GM18498 (cell line): ENCODE results near the gene ATP6V0A4.
"Not testable (repeated sequence)": the region's sequence is repeated elsewhere in the genome, so short reads cannot be mapped to it uniquely, and the experiment has no call there.

Experiments
- ATAC-seq: cut with Tn5 transposase; IDR thresholded peaks from one replicate; pipeline ENCODE4 v1.9.1; 2021; ENCODE audit warnings: mild to moderate bottlenecking, moderate library complexity; ENCODE audit not compliant: unreplicated experiment

The ATP6V0A4 gene

GRCh38 chr7:138752518-138753149, 45.4 kb downstream of the ATP6V0A4 start:
- ATAC-seq, result peak; percentile 93

DNA sequence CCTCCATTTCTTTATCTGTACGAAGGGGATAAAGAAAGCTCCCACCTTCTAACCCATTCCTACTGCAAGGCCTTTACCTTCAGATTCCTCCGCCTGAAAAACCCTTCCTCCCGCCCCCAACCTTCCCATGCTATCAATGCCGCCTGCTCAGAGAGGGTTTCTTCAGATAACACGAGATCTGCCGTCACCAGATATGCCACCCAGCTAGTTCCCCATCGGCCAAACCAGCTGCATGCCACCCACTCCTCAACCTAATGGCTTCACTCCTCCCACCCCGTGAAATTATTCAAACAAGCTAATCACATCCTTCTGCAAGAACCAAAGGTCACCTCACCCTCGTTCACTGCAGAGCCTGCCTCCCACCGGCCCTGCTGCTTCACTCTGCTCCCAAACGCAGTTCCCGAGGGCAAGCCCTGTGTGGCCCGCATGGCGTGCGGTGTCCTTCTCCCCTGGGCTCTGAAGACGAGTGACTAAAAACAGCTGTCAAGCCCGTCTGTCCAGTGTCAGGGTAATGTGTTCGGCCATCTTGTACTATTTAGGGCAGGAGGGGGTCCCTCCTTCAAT, 47.0 kb downstream of the ATP6V0A4 start:
- ATAC-seq, result no peak

- ATAC-seq, result no peak
Measured at GRCh38 chr7:138750473-138750872, 47.5 kb downstream of the ATP6V0A4 start.

DNA sequence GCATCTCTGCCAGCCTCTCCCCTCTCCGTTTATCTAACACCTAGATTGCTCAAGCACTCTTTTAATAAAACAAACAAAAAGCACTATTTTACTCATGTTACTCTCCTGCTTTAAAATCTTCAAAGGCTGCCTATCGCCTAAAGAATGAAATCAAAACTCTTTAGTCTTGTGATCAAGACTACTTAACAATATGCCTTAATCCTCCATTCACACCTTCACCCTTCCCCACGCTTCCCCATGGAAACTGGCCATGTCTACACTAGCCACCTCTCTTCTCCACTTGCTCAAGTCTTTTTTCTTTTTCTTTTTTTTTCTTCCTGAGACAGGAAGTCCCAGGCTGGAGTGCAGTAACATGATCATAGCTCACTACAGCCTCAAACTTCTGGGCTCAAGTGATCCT, 48.0 kb downstream of the ATP6V0A4 start:
- ATAC-seq, result no peak

DNA sequence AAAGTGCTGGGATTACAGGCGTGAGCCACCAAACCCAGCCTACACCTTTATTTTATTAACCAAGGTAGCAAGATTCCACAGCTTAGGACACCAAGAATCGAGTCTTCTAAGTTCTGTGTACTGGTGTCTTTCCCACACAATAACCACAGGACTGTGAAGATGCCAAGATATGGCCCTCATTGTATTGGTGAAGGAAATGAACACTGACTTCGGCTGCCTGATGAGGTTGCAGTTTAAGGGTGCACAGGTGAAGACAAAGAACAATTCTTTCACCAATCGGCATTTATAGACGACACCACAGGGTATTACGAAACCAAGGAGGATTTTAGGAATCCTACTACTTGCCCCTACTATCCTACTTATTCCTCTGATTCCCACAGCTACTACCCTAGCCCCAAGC, 49.3 kb downstream of the ATP6V0A4 start:
- no peak for ATAC-seq

GRCh38 chr7:138746073-138746472, 51.9 kb downstream of the ATP6V0A4 start:
- no peak for ATAC-seq

DNA sequence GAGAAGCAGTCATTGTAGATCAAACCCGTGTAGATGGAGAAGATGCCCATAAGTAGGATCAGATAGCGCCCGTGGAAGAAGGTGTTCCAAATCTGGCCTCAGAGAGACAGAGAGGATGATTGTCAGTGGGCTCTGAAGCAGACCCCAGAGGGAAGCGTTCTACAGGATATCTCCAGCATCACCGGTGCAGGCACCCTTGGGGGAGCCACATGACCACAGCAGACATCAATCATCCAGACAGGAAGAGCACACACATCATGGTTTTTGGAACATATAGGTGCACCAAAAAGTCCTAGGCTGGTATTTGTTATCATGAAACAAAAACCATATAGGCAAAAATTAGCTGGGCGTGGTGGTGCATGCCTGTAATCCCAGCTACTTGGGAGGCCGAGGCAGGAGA, 52.8 kb downstream of the ATP6V0A4 start:
- no peak for ATAC-seq

- ATAC-seq, result no peak
Measured at GRCh38 chr7:138741453-138741735, 56.6 kb downstream of the ATP6V0A4 start.

GRCh38 chr7:138739859-138740258, 58.1 kb downstream of the ATP6V0A4 start:
- ATAC-seq, result no peak

DNA sequence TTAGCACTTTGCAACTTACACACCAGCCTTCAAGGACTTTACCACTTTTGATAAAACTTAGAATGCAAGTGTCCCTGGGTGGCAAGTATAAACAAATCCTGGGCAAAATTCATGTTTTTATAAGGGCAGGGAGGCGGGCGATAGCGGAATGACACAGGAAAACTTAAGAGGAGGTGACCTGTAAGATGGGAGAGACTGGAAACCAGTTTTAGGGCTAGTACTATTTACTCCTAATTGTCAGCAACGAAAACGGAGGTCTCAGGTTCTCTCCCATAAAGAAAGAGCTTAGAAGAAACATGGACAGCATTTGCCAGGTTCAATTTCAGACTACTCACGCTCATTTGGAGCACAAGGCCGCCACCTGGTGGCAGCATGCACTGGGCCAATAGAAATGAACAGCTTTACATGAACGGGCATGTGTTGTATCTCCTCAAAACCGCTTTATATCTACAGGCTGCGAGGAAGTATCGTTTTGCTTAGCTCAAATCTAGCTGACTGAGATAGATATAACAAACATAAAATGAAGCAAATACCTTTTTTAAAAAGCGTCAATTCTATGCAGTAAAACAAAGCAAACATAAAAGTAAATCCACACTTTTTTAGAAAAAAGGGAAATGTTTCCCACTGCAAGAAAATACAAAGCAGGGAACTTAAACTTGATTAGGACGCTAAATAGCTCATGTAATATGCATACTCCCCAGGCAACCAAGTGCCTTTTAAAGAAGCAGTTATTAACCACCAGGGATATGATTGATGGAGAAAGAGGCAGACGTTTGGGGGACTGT, 59.3 kb downstream of the ATP6V0A4 start:
- ATAC-seq, result peak; percentile 92

- ATAC-seq, result no peak
Measured at GRCh38 chr7:138738114-138738513, 59.9 kb downstream of the ATP6V0A4 start.

GRCh38 chr7:138735399-138735798, 62.6 kb downstream of the ATP6V0A4 start:
- ATAC-seq, result no peak

- ATAC-seq, result not testable (repeated sequence)
Measured at GRCh38 chr7:138731733-138732132, 66.3 kb downstream of the ATP6V0A4 start.

DNA sequence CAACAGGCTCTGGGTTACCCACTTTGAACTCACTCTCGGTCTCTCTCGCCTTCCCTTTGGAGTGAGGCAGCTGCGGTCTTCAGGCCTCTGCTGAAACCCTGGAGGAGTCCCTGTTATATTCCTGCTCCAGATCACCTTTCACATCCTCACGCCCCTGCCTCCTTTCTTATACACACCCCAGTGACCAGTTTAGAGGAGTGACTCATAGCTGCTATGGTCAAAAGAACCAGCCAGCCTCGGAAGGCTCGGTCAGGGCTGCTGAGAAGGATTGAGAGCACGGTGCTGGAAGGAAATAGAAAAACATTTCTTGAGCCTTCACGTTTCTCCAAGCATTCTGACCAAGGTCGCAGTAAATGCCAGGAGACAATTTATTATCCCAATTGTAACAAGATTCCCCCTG, 68.6 kb downstream of the ATP6V0A4 start:
- no peak for ATAC-seq

DNA sequence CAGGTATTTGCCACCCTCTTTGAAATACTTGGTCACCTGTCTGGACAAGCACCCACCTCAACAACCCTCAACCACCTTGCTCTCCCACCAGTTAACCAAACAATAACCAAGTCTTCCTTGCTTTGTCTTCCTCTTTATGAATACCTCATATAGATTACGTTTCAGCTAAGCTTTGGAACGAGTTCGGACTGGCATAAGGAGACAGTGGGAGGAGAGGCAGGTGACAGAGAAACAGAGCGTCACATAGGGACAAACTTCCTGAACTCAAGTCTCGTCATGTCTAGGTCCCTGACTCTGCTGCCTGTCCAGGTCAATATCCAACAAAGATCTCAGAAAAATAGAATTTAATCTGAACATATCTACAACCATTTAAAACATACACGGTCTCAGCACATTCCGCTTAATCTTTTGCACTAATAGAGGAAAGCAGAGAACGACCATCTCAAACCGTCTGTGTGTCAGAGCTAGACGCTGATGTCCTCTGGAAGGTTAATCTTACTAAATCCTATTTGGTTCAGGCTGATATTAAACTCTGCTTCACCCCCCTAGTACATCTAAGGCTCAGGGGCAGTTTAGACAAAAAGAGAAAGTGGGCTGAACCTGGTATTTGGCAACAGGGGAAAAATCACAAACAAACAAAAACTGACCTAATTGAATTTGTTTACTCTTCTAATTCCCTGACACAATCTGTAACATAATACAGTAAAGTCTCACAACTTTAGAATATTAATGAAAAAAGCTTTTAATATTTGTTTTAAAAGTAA, 70.5 kb downstream of the ATP6V0A4 start:
- no peak for ATAC-seq

DNA sequence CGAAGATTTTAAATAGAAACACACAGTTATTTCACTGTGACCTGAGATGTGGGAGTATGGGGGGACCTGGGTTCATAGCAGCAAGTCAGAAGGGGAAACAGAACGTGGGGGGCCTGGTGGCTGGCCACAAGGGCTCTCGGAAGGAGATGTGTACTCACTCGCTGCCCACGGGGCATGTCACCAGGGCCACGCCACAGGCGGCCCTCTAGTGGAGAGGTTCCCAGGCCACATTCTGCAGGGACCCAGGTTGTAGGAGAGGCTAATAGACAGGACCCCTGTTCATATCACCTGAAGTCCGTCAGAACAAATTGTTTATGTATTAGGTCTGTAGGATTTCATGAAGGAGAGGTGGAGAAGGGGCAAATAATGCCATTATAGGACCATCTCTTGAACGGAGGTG, 71.7 kb downstream of the ATP6V0A4 start:
- ATAC-seq, result no peak

DNA sequence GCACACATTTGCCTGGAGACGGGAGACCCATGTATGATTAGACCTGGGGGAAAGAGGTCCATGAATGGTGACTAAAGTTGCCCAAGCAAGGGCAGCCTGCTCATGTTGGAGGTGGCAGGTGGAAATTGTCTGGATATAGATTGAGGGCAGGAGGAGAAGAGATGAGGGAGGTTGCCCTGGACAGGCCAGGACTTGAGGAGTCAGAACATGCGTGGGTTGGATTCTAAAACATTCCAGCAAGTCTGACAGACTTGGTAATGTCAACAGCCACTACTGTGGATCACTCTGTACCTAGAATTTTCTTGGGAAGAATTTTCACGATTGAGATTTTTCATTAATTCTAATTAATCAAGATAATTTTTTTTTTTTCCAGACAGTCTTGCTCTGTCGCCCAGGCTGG, 77.7 kb downstream of the ATP6V0A4 start:
- ATAC-seq, result no peak

DNA sequence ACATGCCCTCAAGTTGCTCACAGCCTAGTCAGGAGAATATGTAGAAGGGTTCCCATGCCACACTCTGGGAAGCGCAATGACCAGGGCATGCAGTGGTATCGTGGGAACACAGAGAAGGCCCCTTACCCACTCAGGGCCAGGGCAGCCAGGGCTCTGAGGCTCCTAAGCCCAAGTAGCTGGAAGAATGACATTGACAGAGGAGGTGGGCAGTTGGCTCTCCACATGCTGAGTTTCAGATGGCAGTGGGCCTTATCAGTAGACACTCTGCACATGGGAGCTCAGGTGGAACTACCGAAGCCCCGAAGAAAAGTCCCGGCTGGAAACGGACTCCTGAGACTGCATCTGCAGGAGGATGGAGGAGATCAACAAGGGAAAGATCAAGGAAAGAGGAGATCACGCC, 81.1 kb downstream of the ATP6V0A4 start:
- ATAC-seq, result no peak

DNA sequence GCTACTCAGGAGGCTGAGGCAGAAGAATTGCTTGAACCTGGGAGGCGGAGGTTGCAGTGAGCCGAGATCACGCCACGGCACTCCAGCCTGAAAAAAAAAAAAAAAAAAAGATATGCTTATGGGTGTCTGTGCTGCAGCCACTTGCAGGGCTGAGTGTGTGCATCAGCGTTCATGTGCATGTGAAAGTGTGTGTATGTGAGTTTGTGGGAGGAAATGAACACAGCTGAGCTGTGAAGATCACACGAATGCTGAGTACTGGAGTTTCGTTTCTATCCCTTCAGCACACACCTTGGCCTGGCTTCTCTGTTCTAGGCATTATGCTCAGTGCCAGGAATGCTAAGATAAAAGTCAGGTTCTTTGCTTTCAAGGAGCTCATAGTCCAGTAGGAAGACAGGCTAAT, 84.8 kb downstream of the ATP6V0A4 start:
- ATAC-seq, result no peak

DNA sequence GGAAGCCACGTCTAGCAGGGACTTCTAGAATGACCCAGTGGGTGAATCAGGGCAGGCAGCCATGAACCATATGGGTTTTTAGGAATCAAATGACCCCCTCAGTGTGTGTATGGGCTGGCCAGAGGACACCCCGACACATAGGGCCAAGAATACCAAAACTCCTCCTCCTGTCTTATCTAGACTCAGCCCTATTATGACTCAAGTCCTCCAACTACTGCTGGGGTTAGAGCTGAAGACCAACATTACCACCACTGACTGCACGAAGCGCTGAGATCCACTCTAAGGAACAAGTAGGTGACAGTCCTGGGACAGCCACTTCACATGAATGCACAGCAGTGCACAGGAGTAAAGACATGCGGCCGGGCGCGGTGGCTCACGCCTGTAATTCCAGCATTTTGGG, 85.3 kb downstream of the ATP6V0A4 start:
- no peak for ATAC-seq

DNA sequence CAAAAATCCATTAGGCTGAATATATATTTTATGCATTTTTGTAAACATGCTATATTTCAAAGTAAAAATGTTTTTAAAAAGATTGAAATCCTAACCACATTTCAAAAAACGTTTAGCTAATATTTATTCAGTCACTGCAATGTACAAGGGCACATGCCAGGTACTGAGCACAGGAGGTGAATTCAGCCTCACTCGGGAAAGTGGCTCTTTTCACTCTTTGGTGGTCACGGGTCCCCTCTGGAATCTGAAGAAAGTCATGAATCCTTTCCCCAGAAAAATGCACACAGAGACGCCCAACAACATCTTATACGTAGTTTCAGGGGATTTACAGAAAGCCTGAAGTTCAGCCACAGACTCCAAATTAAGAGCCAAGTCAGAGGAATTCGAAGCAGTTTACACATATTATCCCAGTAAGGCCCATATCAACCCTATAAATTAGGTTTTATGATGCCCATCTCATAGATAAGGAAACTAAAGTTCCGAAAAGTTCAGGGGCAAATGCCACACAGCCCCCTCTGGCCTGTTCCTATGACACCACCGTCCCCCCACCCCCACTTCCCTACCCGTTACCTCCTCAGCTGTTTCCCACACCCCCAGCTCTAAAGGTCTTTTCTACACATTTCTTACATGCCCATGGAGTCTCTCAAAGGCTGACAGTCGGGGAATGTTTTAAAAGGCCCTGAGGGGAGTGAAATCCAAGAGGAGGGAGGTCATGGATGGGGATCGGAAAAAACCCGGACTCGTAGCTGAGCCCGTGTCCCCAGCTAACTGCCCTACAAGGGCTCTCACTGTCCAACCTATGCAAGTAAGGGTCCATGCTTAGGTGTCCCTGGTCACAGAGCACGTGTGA, 87.2 kb downstream of the ATP6V0A4 start:
- ATAC-seq, result no peak
